SU-DHL-6 (cell line): ENCODE data around the gene ACSF3.

ENCODE experiments used
- H2AFZ ChIP-seq: fragments of 200-600 bp; sonication (generic); 2 replicates; pipeline ENCODE4 v1.6.1; 2014; ENCODE audit warnings: low read depth, mild to moderate bottlenecking, moderate library complexity, mixed read lengths, antibody characterized with exemption, low read length; ENCODE audit not compliant: severe bottlenecking
- H3F3A ChIP-seq: fragments of 200-600 bp; shearing (Covaris generic); 2 replicates; pipeline ENCODE4 v1.6.0; 2016; ENCODE audit warnings: antibody characterized with exemption, mild to moderate bottlenecking; ENCODE audit not compliant: insufficient read depth
- H3K27ac ChIP-seq: fragments of 200-600 bp; sonication (generic); 2 replicates; pipeline ENCODE4 v1.5.1; 2016; ENCODE audit warnings: low read depth, mild to moderate bottlenecking, low read length, moderate library complexity, mixed read lengths
- H3K27me3 ChIP-seq: fragments of 200-600 bp; sonication (generic), shearing (Covaris generic); 2 replicates; pipeline ENCODE4 v1.6.0; 2014; ENCODE audit warnings: mild to moderate bottlenecking, low read length
- H3K36me3 ChIP-seq: fragments of 200-600 bp; sonication (generic); 2 replicates; pipeline ENCODE4 v1.6.1; 2014; ENCODE audit warnings: mild to moderate bottlenecking, low read length, mixed read lengths
- H3K4me2 ChIP-seq: fragments of 300-600, 200-600 bp; shearing (Covaris generic), sonication (generic); 2 replicates; pipeline ENCODE4 v1.6.0; 2014; ENCODE audit warnings: low read length, low read depth, mild to moderate bottlenecking; ENCODE audit not compliant: poor library complexity, severe bottlenecking
- H3K4me3 ChIP-seq: fragments of 200-600 bp; sonication (generic); 2 replicates; pipeline ENCODE4 v1.5.1; 2014; ENCODE audit warnings: antibody characterized with exemption, low read length, mild to moderate bottlenecking, mixed read lengths; ENCODE audit not compliant: insufficient read depth, poor library complexity, severe bottlenecking
- H3K79me2 ChIP-seq: fragments of 200-600 bp; sonication (generic); 2 replicates; pipeline ENCODE4 v1.6.1; 2014; ENCODE audit warnings: mild to moderate bottlenecking, low read length, moderate library complexity; ENCODE audit not compliant: insufficient read depth
- H3K9ac ChIP-seq: fragments of 200-600 bp; sonication (generic); 2 replicates; pipeline ENCODE4 v1.7.0; 2014; ENCODE audit warnings: mild to moderate bottlenecking, low read length
- H3K9me2 ChIP-seq: fragments of 200-600 bp; sonication (generic); replicated peaks from 2 replicates; pipeline ENCODE4 v1.6.1; 2014; ENCODE audit warnings: low read length; ENCODE audit not compliant: insufficient read depth
- H3K9me3 ChIP-seq: fragments of 200-600 bp; sonication (generic); 2 replicates; pipeline ENCODE4 v1.6.1; 2014; ENCODE audit warnings: low read length, mixed read lengths; ENCODE audit not compliant: insufficient read depth
- H4K20me1 ChIP-seq: fragments of 200-600 bp; sonication (generic); 2 replicates; pipeline ENCODE4 v1.6.1; 2014; ENCODE audit warnings: low read depth, mild to moderate bottlenecking, antibody characterized with exemption, low read length, moderate library complexity, mixed read lengths
- EZH2phosphoT487 ChIP-seq: fragments of 200-600 bp; sonication (generic), shearing (Covaris generic); conservative IDR thresholded peaks from 2 replicates; pipeline ENCODE4 v1.6.1; 2018; ENCODE audit warnings: mild to moderate bottlenecking, antibody characterized with exemption, low read length, moderate library complexity, mixed read lengths
- TF ChIP-seq, protein P1 (sequence below): fragments of 200-600 bp; sonication (generic); IDR thresholded peaks from one replicate; pipeline ENCODE4 v1.5.1; 2017; ENCODE audit warnings: antibody characterized with exemption, mild to moderate bottlenecking, low read length, moderate library complexity; ENCODE audit not compliant: insufficient read depth, poor library complexity, severe bottlenecking

The ACSF3 gene

DNA sequence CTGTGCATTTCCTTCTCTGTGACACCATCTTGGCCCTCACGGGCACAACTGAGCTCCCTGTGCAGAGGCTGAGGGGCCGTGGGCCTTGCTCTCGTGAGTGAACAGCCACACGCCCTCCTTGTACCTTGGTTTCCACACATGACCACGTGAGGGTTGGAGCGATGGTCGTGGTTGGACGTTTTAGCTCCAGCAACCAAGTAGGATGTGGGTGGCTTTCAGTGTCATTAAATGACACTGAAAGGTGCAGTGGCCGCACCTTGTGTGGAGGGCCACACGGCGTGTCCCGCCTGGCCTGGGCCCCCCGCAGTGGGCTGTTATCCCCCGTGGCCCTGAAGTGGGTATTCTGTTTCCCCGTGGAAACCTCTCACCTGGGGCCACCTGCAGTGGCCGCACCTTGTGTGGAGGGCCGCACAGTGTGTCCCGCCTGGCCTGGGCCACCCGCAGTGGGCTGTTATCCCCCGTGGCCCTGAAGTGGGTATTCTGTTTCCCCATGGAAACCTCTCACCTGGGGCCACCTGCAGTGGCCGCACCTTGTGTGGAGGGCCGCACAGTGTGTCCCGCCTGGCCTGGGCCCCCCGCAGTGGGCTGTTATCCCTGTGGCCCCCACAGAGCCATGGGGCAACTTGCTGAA lies 28.2 kb downstream of the ACSF3 start:
- Histone ChIP-seq H3K4me2 (peak overlapping the region; percentile 49), H3K4me3 (no peak overlapping the region), H3K9me2 (no peaks in the 10 kb centered on the region), H3K36me3 (peaks cover 7% of the 10 kb centered on the region; the same call in 1 of the 2 replicates), H3K9ac (peak overlapping the region; percentile 35; the same call in 1 of the 2 replicates), H3F3A (peaks cover 27% of the 10 kb centered on the region), H3K79me2 (peaks cover 22% of the 10 kb centered on the region; the same call in 1 of the 2 replicates), H3K27ac (peak overlapping the region; percentile 94), H3K27me3 (no peaks in the 10 kb centered on the region), H3K9me3 (no peaks in the 10 kb centered on the region), H2AFZ (no peak overlapping the region), H4K20me1 (no peaks in the 10 kb centered on the region)
- no peak for TF ChIP-seq EZH2phosphoT487
- TF ChIP-seq, protein P1, sequence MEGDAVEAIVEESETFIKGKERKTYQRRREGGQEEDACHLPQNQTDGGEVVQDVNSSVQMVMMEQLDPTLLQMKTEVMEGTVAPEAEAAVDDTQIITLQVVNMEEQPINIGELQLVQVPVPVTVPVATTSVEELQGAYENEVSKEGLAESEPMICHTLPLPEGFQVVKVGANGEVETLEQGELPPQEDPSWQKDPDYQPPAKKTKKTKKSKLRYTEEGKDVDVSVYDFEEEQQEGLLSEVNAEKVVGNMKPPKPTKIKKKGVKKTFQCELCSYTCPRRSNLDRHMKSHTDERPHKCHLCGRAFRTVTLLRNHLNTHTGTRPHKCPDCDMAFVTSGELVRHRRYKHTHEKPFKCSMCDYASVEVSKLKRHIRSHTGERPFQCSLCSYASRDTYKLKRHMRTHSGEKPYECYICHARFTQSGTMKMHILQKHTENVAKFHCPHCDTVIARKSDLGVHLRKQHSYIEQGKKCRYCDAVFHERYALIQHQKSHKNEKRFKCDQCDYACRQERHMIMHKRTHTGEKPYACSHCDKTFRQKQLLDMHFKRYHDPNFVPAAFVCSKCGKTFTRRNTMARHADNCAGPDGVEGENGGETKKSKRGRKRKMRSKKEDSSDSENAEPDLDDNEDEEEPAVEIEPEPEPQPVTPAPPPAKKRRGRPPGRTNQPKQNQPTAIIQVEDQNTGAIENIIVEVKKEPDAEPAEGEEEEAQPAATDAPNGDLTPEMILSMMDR = no peak

DNA sequence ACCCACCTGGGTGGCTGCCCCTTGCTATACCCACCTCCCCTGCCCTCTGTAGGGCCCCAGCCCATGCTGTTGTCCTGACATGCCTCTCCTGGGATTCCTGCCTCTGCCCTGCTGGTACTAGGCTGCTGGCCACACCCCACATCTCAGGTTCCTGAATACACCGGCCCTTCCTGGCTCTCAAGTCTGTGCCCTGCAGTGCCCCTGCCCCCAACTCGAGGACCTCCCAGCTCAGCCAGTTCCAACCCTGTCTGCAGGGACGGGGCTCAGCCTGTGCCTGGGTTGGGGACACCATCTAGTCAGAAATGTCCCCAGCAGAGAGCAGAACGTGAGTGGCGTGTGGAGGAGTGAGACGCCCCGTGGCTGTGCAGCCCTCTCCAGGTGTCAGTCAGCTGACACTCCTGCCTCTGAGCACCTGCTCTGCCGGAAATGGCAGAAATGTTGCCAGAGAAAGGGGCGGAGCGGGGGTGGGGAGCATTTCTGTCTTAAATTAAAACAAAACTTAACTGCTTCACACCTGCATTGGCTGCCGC lies 28.7 kb downstream of the ACSF3 start:
- H3K79me2 ChIP-seq = peaks cover 22% of the 10 kb centered on the region; the same call in 1 of the 2 replicates
- H3K36me3 ChIP-seq = peaks cover 6% of the 10 kb centered on the region; the same call in 1 of the 2 replicates
- H4K20me1 ChIP-seq = no peaks in the 10 kb centered on the region
- no peaks in the 10 kb centered on the region for H3K9me2 ChIP-seq
- no peak for TF ChIP-seq EZH2phosphoT487
- TF ChIP-seq, protein P1 = no peak
- H3K27me3 ChIP-seq = no peaks in the 10 kb centered on the region
- H3K4me2 ChIP-seq = peak overlapping the region; percentile 49
- peak overlapping the region; percentile 94 for H3K27ac ChIP-seq
- H3K9me3 ChIP-seq = no peaks in the 10 kb centered on the region
- peak overlapping the region; percentile 35; the same call in 1 of the 2 replicates for H3K9ac ChIP-seq
- no peak overlapping the region for H2AFZ ChIP-seq
- peaks cover 30% of the 10 kb centered on the region for H3F3A ChIP-seq
- H3K4me3 ChIP-seq = no peak overlapping the region

DNA sequence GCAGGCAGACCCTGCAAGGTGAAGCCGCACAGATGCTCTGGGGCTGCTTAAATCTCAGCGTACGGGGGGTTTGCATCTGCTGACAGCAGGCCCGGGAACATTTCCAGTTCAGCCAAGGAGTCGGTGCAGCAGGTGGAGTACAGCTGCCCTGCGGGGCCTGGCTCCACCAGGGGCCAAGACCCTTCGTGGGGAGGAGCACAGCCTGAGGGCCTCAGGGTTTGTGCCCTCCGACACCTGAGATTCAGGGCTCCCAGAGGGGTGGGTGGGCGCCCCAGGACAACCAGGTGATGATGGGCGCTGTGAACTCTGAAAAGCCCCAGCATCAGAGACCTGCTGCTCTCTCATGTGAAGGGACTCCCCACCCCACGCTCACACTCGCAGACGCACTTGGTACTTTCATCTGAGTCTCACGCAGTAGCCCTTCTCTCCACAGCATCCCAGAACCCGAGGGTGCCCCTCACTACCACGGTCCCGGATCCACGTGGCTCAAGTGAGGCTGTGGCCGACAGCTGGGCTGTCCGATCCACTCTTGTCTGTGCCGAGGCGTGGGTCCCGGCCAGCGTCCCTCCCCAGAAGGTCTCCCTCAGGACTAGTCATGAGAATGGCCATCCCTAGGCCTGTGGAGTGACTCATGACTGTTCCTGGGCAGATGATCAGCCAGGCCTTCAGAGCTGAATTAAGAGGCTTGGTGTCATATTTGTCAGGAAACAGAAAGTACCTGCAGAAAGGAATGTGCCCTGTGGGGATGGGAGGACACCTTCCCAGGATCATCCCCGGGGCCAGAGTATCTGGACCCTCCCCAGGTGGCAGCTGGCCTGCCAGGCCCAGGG lies 29.6 kb downstream of the ACSF3 start:
- peak overlapping the region; percentile 46 for H3K4me2 ChIP-seq
- H3K27ac ChIP-seq = peak overlapping the region; percentile 94
- H3K79me2 ChIP-seq = peaks cover 24% of the 10 kb centered on the region; the same call in 1 of the 2 replicates
- no peaks in the 10 kb centered on the region for H3K9me3 ChIP-seq
- H3K36me3 ChIP-seq = peaks cover 9% of the 10 kb centered on the region; the same call in 1 of the 2 replicates
- no peaks in the 10 kb centered on the region for H3K9me2 ChIP-seq
- no peaks in the 10 kb centered on the region for H3K27me3 ChIP-seq
- TF ChIP-seq, protein P1 = no peak
- no peak for TF ChIP-seq EZH2phosphoT487
- H3F3A ChIP-seq = peaks cover 30% of the 10 kb centered on the region
- peak overlapping the region; percentile 54 for H3K9ac ChIP-seq
- H4K20me1 ChIP-seq = no peaks in the 10 kb centered on the region
- no peak overlapping the region for H2AFZ ChIP-seq
- no peak overlapping the region for H3K4me3 ChIP-seq
